ENCODE measurements around the gene SELPLG.
"Not testable (repeated sequence)": the region's sequence is repeated elsewhere in the genome, so short reads cannot be mapped to it uniquely, and the experiment has no call there.

Gene SELPLG

DNA sequence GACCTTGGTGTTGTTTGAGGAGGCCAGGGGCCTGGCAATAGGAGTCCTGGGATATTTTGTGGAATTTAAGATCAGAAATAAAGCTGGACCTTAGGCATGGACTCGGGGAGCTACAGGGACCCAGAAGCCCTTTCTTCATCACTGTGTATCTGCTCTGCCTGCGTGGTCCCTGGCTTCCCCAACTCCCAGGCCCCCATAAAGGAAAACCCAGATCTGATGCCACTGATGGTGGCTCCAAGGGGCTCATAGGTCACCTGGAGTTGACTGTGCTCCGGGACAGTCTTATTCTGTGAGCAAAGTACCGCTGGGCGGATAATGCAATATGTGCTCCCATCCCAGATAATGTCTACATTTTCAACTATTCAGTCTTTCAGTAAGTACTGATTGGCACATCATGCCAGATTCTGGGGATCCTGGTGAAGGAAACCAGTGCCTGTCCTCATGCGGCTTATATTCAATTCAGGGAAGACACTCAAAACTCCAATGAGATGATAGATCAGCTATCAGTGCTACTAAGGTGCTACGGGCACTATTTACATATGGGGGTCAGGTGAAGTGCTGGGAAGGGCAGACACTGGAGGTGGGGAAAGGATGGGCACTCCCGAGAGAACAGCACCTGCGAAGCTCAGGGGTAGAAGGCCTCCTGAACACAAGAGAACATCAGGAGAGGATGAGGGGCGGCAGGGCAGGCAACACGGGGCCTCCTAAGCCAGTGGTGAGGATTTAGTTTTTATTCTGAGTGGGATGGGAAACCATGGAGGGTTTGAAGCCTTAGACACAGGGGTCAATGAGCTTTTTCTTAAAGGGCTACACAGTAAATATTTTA lies 5.5 kb upstream of the SELPLG start:
- DNase-seq (ENCODE audit: low read depth in 1 of 2, low spot score in 1 of 2), result no peak

DNA sequence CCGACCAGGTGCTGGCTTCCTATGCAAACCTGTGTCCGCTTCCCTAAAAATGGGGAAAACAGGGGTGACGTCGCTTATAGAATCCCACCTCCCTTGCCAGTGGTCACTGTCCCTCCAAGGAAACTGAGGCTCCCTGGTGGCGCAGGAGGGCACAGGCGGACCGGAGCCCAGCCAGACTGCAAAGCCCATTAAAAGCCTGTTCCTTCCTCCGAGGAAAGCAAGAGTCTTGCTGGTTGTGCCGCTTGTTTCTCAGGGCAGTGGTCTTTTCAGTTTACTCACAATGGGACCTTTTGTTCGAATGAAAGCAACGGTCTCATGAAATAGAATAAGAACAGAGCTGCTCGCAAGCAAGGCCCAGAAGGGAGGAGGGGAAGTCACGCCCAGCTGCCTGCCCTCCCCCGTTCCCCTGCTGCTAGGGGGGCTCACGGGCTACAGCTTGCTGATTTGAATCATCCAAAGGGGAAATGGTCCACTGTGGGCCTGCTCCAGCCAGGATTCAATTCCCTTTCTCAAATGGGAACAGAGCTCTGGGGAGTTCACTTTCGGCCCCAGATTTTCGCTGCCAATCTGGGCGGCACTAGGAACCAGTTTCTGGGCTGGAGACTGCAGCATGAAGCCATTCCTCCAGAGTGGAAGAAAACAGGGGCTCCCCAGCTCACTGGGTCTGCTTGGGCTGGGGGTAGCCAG lies 4.6 kb upstream of the SELPLG start:
- DNase-seq (ENCODE audit: low read depth in 1 of 2, low spot score in 1 of 2), result no peak

- no peak for DNase-seq (ENCODE audit: low read depth in 1 of 2, low spot score in 1 of 2)
Observed at GRCh38 chr12:108637222-108637971, 3.7 kb upstream of the SELPLG start.

DNA sequence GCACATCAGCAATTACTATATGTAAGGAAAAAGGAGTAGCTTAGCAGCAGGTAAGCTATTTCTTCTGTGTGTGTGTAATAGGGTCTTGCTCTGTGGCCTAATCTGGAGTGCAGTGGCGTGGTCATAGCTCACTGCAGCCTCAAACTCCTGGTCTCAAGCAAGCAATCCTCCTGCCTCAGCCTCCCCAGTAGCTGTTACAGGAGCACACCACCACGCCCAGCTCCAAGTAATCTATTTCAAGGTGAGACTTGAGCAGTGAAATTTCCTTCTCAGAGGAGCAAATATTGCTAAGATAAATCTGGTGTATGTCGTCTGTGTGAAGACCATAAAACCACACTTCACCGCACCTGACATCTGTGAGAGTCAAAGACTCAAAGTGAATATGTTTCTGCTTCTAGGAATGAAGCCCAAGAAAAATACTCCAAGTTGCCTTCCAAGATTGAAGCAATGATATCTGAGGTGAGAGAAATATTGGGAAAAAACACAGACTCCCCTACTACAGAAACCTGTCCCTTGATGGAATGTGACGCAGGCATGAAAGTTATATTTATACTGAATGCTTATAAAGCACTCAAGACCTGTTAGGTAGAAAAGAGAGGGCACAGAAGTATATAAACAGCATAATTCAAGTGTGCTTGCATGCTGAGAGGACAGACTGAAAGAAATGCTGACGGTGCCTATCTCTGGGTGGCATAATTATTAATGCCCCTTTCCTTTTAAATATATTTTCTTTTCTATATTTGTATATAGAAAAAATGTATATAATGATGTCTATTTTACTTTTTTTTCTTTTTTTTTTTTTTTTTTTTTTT lies 2.5 kb upstream of the SELPLG start:
- DNase-seq (ENCODE audit: low read depth in 1 of 2, low spot score in 1 of 2), result no peak

- DNase-seq (ENCODE audit: low read depth in 1 of 2, low spot score in 1 of 2), result no peak
Observed at GRCh38 chr12:108635201-108635996, 1.7 kb upstream of the SELPLG start.

DNA sequence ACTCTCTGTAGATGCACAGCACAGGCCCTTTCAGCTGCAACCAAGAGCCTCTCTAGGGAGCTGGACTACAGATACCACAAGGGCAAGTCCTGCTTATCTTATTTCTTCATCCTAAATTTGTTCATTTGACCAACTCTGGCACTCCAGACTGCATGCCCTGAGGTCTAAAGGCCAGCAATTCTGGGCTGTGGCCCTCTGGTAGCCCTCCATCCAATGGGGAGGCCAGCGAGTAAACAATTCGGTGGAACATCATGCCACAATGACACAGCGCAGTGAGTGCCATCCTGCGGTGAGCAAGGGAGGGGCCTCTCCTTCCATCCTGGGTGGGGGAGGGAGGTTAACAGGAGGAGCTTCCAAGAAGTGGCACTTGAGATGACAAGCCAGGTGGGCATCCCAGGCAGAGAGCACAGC lies 652 bp upstream of the SELPLG start:
- peak in 1 of 2 donors; percentile 30 for DNase-seq (ENCODE audit: low read depth in 1 of 2, low spot score in 1 of 2)

- DNase-seq (ENCODE audit: low read depth in 1 of 2, low spot score in 1 of 2), result no peak
Observed at GRCh38 chr12:108633081-108633533, 587 bp downstream of the SELPLG start.

GRCh38 chr12:108631261-108631660 lies 2.4 kb downstream of the SELPLG start:
- not testable (repeated sequence) for DNase-seq (ENCODE audit: low read depth in 1 of 2, low spot score in 1 of 2)

GRCh38 chr12:108630481-108631207 lies 3.0 kb downstream of the SELPLG start:
- no peak for DNase-seq (ENCODE audit: low read depth in 1 of 2, low spot score in 1 of 2)

- peak in 1 of 2 donors; percentile 20 for DNase-seq (ENCODE audit: low read depth in 1 of 2, low spot score in 1 of 2)
Observed at GRCh38 chr12:108629824-108630476, 3.7 kb downstream of the SELPLG start.

GRCh38 chr12:108629151-108629550 lies 4.5 kb downstream of the SELPLG start:
- no peak for DNase-seq (ENCODE audit: low read depth in 1 of 2, low spot score in 1 of 2)

GRCh38 chr12:108627134-108627920 lies 6.4 kb downstream of the SELPLG start:
- no peak for DNase-seq (ENCODE audit: low read depth in 1 of 2, low spot score in 1 of 2)

- no peak for DNase-seq (ENCODE audit: low read depth in 1 of 2, low spot score in 1 of 2)
Observed at GRCh38 chr12:108625228-108625627, 8.5 kb downstream of the SELPLG start.

DNA sequence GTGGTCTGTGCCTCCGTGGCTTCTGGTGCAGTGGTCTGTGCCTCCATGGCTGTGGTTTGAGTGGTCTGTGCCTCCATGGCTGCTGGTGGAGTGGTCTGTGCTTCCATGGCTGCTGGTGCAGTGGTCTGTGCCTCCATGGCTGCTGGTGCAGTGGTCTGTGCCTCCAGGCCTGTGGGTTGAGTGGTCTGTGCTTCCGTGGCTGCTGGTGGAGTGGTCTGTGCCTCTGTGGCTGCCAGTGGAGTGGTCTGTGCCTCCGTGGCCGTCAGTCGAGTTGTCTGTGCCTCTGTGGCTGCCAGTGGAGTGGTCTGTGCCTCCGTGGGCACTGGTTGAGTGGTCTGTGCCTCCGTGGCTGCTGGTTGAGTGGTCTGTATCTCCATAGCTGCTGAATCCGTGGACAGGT lies 10.1 kb downstream of the SELPLG start:
- DNase-seq (ENCODE audit: low read depth in 1 of 2, low spot score in 1 of 2), result no peak

DNA sequence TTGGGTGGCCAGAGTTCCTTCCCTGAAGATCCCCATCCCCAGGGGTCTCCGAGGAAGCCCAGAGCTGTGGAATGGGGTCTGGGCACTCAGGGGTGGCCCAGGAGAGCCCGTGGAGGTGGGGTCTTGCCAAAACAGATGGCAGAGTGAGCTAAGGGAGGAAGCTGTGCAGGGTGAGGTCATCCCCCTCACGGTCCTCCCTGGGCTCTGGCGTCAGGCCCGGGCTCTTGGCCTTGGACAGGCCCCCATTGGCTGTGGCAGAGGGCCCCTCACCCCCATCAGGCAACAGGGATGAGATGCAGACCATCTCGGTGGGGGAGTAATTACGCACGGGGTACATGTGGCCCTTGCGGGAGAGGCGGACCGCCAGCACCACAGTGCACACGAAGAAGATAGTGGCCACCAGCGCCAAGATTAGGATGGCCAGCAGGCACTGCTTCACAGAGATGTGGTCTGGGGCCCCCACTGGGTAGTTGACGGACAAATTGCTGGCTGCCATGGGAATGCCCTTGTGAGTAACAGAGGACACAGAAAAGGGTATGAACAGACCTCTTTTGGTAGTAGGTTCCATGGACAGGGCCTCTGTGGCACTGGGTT lies 10.7 kb downstream of the SELPLG start:
- no peak for DNase-seq (ENCODE audit: low read depth in 1 of 2, low spot score in 1 of 2)

GRCh38 chr12:108622421-108622820 lies 11.3 kb downstream of the SELPLG start:
- DNase-seq (ENCODE audit: low read depth in 1 of 2, low spot score in 1 of 2), result no peak

- DNase-seq (ENCODE audit: low read depth in 1 of 2, low spot score in 1 of 2), result no peak
Observed at GRCh38 chr12:108621161-108621560, 12.5 kb downstream of the SELPLG start.

Measured in stimulated activated CD4-positive, alpha-beta T cell treated with anti-CD3 and anti-CD28 coated beads, Interleukin-15, amount 100 ng/mL, for 1 hour (primary cell).